ENCODE measurements around the gene OSR1. TPM values are rescaled to one million over a fixed set of nuclear protein-coding genes. Genes with fewer than 3 reads are reported as not detected.

OSR1 gene
- total RNA-seq, 1 experiment from 2014 or later: 4.4 TPM

DNA sequence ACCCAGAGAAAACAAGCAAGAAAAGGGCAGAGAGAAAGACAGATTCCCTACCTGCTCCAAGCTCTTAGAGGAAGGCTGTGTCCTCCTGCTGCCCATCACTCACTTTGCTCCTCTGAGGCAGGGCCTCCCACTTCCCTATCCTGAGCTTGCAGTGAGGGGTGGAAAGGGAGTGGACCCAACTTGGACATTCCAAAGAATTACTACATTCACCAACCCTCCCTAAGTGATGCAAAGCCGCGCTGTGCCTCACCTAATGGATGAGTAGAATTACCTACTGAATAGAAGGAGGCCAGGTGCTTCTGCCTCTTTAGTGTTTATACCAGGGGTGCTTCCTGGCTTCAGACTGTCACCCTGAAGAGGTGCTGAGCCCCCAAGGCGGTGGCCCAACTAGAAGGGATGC is 5.6 kb upstream of the OSR1 start:
- CTCF ChIA-PET: interaction anchor here (0.7 kb wide), 1 partner anchor 501 kb away, joined by 6 read pairs; no protein-coding TSS in a partner anchor
- H3K9me3 ChIP-seq (ENCODE audit: control insufficient read depth, insufficient read depth, low read depth, low read length): no peaks in the 10 kb centered on the region
- intact Hi-C loops (cut with micrococcal nuclease; ENCODE audit: unreplicated experiment) (loop anchor here (5.0 to 10.0 kb wide), 3 partner anchors 381 to 979 kb away; no protein-coding TSS in a partner anchor), in situ Hi-C loops (cut with HindIII; ENCODE audit: low pct_unique_long_range_greater_than_20kb, low sequenced_read_pairs) (no loop called here)
- ATAC-seq (no peak), DNase-seq (ENCODE audit: low read depth, low spot score) (no peak)
- BruUV-seq (replicated peaks): no TSS peak
- peaks cover 10% of the 10 kb centered on the region; the same call in 1 of the 2 replicates for H3K4me1 ChIP-seq (ENCODE audit: control insufficient read depth, insufficient read depth, low read length)
- POLR2A ChIA-PET: interaction anchor here (0.6 kb wide), 1 partner anchor 1441 kb away, joined by 3 read pairs; no protein-coding TSS in a partner anchor
- H3K27me3 ChIP-seq (ENCODE audit: control insufficient read depth, insufficient read depth, low read length): peaks cover 46% of the 10 kb centered on the region
- H3K36me3 ChIP-seq (ENCODE audit: control insufficient read depth, insufficient read depth, low read length): no peaks in the 10 kb centered on the region
- H3K27ac ChIP-seq (ENCODE audit: low read length): no peak overlapping the region
- no peak overlapping the region for H3K4me3 ChIP-seq (ENCODE audit: low read depth in 2 of 2, low read length in 2 of 2)
- TF ChIP-seq, protein P1, sequence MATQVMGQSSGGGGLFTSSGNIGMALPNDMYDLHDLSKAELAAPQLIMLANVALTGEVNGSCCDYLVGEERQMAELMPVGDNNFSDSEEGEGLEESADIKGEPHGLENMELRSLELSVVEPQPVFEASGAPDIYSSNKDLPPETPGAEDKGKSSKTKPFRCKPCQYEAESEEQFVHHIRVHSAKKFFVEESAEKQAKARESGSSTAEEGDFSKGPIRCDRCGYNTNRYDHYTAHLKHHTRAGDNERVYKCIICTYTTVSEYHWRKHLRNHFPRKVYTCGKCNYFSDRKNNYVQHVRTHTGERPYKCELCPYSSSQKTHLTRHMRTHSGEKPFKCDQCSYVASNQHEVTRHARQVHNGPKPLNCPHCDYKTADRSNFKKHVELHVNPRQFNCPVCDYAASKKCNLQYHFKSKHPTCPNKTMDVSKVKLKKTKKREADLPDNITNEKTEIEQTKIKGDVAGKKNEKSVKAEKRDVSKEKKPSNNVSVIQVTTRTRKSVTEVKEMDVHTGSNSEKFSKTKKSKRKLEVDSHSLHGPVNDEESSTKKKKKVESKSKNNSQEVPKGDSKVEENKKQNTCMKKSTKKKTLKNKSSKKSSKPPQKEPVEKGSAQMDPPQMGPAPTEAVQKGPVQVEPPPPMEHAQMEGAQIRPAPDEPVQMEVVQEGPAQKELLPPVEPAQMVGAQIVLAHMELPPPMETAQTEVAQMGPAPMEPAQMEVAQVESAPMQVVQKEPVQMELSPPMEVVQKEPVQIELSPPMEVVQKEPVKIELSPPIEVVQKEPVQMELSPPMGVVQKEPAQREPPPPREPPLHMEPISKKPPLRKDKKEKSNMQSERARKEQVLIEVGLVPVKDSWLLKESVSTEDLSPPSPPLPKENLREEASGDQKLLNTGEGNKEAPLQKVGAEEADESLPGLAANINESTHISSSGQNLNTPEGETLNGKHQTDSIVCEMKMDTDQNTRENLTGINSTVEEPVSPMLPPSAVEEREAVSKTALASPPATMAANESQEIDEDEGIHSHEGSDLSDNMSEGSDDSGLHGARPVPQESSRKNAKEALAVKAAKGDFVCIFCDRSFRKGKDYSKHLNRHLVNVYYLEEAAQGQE (IDR thresholded peaks at IDR 0.05; ENCODE audit: insufficient read depth in 1 of 2, low read depth in 2 of 2, low read length in 1 of 2): no peak
- TF ChIP-seq SIN3A (IDR thresholded peaks at IDR 0.05; ENCODE audit: borderline replicate concordance, insufficient read depth, low read depth, low read length): no peak
- TF ChIP-seq, protein P2, sequence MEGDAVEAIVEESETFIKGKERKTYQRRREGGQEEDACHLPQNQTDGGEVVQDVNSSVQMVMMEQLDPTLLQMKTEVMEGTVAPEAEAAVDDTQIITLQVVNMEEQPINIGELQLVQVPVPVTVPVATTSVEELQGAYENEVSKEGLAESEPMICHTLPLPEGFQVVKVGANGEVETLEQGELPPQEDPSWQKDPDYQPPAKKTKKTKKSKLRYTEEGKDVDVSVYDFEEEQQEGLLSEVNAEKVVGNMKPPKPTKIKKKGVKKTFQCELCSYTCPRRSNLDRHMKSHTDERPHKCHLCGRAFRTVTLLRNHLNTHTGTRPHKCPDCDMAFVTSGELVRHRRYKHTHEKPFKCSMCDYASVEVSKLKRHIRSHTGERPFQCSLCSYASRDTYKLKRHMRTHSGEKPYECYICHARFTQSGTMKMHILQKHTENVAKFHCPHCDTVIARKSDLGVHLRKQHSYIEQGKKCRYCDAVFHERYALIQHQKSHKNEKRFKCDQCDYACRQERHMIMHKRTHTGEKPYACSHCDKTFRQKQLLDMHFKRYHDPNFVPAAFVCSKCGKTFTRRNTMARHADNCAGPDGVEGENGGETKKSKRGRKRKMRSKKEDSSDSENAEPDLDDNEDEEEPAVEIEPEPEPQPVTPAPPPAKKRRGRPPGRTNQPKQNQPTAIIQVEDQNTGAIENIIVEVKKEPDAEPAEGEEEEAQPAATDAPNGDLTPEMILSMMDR (IDR thresholded peaks at IDR 0.05): no peak
- no peak for TF ChIP-seq POLR2AphosphoS5 (IDR thresholded peaks at IDR 0.05; ENCODE audit: low read depth, low read length)
- TF ChIP-seq TCF7L2 (IDR thresholded peaks at IDR 0.05; ENCODE audit: low read depth, low read length): no peak

DNA sequence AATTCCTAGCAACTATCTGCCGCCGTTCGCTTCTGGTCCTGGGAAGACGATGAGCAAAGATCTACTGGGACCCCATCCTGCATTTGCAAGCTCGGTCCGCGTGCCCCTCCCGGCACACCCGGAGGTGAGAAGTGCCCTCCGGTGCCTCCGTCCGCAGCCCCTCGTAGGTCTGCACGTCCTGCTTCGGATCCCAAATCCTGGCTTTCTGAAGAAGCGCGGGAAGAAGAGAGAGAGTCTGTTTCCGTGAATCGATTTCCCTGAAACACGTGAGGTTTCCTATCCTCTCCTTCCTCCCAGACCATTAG is 5.0 kb upstream of the OSR1 start:
- H3K9me3 ChIP-seq (ENCODE audit: control insufficient read depth, insufficient read depth, low read depth, low read length): no peaks in the 10 kb centered on the region
- intact Hi-C loops (cut with micrococcal nuclease; ENCODE audit: unreplicated experiment): loop anchor here (2.0 to 10.0 kb wide), 5 partner anchors 381 to 979 kb away; no protein-coding TSS in a partner anchor
- peaks cover 44% of the 10 kb centered on the region for H3K27me3 ChIP-seq (ENCODE audit: control insufficient read depth, insufficient read depth, low read length)
- peaks cover 10% of the 10 kb centered on the region; the same call in 1 of the 2 replicates for H3K4me1 ChIP-seq (ENCODE audit: control insufficient read depth, insufficient read depth, low read length)
- DNase-seq (ENCODE audit: low read depth, low spot score): no peak
- BruUV-seq (replicated peaks): no TSS peak
- in situ Hi-C loops (cut with HindIII; ENCODE audit: low pct_unique_long_range_greater_than_20kb, low sequenced_read_pairs): no loop called here
- ChIA-PET CTCF (interaction anchor here (0.7 kb wide), 1 partner anchor 501 kb away, joined by 6 read pairs; no protein-coding TSS in a partner anchor), POLR2A (interaction anchor here (0.6 kb wide), 1 partner anchor 1442 kb away, joined by 3 read pairs; no protein-coding TSS in a partner anchor)
- TF ChIP-seq, protein P1 (IDR thresholded peaks at IDR 0.05; ENCODE audit: insufficient read depth in 1 of 2, low read depth in 2 of 2, low read length in 1 of 2): no peak
- TF ChIP-seq POLR2AphosphoS5 (IDR thresholded peaks at IDR 0.05; ENCODE audit: low read depth, low read length): no peak
- no peak for TF ChIP-seq SIN3A (IDR thresholded peaks at IDR 0.05; ENCODE audit: borderline replicate concordance, insufficient read depth, low read depth, low read length)
- no peak for TF ChIP-seq TCF7L2 (IDR thresholded peaks at IDR 0.05; ENCODE audit: low read depth, low read length)
- TF ChIP-seq, protein P2 (IDR thresholded peaks at IDR 0.05): no peak
- ATAC-seq: no peak
- no peaks in the 10 kb centered on the region for H3K36me3 ChIP-seq (ENCODE audit: control insufficient read depth, insufficient read depth, low read length)
- peak overlapping the region; percentile 23; the same call in 1 of the 2 replicates for H3K27ac ChIP-seq (ENCODE audit: low read length)
- H3K4me3 ChIP-seq (ENCODE audit: low read depth in 2 of 2, low read length in 2 of 2): peak overlapping the region; percentile 38 to 67
